ENCODE results near the gene KCNMA1.

GRCh38 chr10:77279207-77279606 lies 358.4 kb downstream of the KCNMA1 start:
- TF ChIP-seq EP300 (IDR thresholded peaks at IDR 0.05), result no peak
- TF ChIP-seq POLR2A (IDR thresholded peaks at IDR 0.05), result no peak
